GOT3 (cell line): ENCODE results near the gene PON2.
A peak's percentile ranks its signal among the peaks of the same experiment; 100 is the strongest.
"Not testable (repeated sequence)": the region's sequence is repeated elsewhere in the genome, so short reads cannot be mapped to it uniquely, and the experiment has no call there.

Experiments used
- DNase-seq: peaks from one replicate; lab custom pipeline; 2025; ENCODE audit warnings: mixed read lengths; lab: John Stamatoyannopoulos, UW

The PON2 gene

DNA sequence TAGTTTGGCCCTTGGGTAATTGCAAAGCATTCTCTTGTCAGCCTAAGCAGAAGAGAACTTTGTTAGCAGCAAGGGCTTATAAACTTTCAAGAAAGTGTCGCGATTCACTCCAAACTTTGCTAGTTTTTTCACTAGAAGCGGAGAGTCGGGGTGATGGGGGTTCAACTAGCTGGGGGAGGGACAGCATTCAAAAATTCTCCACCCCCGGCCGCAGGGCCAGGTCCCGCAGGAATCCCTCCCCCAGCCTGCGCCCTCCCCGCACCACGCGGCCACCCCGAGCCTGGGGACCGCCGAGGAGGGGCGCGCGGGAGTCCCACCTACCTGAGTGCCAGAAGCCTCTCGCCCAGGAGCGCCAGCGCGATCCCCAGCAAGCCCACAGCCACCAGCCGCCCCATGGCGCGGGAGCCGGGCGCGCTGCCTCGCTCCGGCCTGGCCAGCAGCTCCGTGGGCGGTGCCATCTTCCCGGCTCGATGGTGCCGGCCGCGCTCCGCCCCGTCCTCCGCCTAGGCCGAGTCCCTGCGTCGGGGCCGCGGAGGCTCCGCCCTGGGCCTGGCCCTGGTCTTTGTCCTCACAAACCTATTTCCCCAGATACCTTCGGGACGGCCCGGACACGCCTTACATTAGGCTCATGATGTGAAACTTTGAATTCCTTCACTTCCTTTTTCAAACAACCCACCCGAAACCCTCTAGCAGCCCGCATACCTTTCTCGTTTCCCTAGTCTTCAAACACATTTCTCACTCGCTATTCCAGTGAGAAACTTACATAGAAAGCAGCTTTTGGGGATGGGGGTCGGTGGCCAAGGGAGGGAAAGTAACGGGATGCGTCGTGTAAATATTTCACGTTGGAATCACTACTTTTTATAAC is at the start of gene PON2:
Gene PON2, minus strand, starts transcription at position 472 of the 865 bp plus-strand sequence. Its CDS starts 77 bp downstream, at position 395.
- peak; percentile 19 for DNase-seq

DNA sequence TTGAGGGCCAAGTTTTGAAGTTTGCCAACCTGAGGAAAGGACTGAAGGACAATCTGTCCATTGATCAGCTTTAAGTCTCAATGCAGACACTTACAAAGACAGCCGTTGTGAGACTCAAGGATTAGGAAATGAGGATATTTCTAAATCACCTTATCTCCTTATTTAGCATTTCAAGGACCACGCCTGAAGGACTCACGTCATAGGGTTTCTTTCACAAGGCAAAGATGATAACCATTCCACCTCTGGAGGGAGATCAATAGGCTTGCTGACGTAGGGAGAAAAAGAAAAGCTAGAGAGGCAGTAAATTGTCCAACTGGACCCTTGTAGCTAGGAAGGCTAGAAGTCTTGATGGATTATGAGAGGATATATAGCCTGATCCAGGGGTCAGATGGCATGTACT is 47.6 kb upstream of the PON2 start:
- DNase-seq: no peak

DNA sequence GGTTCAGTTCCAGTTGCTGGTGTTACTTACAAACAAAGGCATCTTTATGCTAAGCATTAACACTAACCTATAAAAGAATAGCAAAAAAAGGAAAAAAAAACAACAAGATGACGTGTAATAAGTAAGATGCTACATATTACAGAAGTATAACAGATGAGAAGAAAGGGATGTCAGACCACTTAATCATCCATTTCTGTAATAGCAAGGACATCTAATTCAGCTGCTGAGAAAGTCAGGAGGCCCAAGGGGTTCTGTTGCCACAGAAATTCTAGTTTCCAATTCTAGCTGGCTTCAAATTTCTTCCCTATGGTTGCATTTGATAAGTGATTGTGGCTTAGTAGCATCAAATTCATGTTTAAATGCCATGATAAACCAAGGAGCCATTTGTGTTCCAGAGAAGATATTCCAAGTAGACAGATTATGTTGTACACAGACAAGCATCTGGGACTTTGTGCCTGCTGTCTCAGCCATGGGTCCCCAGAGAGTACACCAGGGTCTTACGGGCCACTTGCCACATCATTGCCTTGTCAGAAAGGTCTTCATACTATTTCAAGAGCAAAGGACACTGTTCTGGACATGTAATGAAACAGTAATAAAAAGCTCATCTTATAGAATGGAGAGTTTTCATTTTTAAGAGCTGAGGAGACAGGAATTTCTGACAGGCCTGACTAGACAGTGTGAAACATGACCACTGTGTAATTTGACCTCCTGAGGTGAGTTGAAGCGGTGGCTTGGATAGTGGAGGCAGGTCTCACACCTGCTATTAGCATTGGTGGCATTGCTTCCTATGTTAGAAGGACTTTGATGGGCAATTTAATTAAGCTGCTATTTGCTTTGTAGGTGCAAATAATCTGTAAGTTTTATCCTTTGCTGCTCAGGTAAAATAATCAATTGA is 46.7 kb upstream of the PON2 start:
- no peak for DNase-seq

DNA sequence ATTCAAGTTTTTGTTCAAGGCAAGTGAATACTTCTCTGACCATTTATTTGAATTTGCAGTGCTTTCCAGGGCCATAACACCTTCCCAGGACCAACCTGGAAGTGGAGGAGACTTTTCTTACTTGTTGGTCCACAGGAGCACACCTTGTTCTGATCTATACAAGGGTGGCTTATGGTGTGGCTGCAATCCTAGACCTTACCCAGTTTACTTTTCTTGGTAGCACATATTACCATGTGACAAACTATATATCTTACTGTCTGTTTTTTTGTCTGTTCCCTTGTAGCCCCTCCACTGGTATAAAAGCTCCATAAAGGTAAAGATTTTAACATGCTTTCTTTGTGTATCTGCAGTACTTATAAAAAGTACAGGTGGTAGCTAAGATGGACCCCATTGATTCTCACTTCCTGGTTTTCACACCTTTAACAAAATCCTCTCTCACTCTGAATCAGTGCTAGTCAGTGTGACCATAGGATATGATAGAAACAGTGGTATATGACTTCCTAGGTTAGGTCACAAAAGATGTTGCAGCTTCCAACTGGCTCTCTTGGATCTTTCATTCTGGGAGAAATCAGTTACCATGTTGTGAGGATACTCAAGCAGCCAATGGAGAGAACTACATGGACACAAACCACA is 45.3 kb upstream of the PON2 start:
- no peak for DNase-seq

DNA sequence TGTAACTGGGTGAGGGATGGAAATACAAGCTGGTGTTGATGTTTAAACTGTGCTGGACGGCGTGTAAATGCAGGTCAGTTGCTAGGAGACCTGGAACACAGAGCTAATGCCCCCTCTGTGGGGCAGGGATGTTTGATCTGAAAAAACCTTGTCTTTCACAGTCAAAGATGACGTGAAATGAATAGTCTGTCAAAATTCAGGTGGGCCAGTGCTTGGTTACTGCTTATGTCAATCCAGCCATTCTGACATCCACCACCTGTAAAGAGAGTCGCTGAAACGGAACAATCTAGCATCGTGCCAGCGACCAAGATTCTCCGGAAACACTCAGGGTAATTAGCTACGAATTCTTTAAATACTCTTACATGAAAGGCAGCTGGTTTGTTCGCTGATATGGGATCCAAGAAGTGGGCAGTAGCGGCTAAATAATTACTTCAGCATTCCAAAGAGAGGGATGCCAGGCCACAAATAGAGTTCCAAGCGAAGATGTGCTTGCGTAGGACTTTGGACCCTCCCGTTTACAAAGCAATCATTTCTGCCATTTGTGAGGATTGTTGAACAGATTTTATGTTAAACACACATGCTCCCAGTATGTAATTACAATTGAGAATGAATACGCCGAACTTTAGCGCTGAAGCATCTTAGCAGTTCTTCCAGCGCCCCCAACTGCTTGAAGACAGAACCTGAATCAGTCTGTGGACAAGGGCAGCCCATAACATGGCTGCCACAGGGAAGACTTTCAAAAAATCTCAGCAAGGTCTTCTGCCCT is 43.6 kb upstream of the PON2 start:
- no peak for DNase-seq

DNA sequence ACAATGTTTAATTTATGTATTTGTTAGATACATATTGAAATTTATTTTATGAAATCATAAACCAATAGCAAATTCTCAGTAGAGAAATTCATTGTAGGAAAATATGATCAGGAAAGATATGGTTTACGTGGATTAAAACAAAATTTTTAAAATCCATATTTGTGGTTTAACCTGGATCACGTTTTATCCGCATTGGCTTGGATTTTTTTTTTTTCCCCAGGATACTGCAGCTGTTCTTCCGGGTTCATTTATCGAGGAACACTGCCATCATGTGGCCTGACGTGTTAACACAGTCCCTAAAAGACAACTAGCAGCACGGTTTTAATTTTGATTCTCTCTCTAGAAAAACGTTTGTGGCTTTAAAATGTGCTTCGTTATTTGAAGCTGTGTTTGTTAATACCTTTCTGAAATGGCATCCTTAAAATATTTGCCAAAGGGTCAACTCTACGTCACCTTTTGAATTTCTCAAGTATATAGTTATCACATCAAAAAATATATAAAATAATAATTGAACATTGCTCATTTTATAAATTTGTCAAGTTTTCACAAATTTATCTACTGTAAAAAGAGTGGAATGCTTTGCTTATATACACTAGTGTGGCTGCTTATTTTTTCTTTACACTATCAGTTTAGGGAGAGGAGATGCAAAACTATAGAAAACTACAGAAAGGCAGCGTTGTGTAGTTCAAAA is 42.2 kb upstream of the PON2 start:
- DNase-seq: no peak

DNA sequence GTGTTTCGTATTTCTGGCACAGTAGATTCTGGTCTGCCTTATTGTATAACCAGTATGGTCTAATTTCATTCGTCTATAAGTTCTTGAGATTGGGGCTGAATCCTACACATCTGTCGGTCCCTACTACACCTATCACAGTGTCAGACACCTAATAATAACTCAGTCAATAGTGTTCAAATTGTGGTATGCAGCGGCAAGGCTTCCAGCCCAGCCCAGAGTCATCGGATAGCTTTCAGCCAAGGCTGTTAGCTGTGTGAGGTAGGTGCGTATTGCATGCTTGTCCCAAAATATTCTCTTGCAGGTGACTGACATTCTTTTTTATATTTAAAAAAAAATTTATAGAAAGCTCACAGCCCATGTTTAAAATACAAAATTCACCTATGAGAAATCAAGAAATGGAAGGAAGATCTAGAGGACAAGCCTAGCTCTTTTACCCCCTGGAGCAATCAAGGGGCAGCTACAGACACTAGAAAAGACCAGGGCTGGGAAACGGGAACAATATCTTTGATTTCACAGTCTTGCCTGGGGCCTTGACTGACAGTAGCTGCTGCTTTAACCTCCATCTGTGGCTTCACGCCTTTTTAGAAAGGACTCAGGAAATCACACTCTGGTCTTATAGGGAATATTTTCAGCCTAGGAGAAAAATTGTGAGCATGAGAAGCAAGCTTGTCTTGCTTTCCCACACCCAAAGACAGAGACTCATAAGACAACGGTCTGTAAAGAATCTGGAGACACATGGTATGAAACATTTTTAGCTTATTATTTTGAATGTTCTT is 41.4 kb upstream of the PON2 start:
- no peak for DNase-seq

DNA sequence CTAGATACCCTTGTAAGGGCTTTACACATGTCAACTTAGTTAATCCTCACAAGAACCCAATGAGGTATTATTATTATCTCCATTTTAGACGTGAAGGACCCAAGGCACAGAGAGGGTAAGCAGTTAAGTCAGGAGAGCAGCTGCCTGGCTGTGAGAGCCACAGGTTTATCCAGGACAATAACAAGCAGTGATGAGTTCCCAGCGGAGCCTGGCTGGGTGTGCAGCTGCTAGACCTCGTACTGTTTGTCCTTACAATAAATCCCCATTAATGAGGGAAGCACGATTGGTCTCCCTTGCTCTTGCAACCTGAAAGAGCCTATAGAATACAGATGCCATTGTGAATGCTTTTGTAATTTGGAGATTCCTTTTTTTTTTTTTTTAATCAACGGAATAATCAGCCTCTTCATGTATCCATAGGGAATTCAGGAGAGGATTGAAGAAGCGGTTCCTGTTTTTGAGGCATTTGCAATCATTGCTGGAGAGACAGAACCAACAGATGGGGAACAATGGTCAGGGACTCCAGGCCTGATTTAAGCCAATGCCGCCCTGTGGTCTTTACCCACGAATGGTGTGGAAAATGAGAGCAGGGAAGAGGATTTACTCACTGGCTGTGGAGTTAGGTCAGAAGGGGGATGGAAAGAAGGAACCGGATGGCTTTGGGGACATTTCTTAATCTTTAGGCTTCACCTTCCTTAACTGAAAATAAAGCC is 38.6 kb upstream of the PON2 start:
- DNase-seq: no peak

DNA sequence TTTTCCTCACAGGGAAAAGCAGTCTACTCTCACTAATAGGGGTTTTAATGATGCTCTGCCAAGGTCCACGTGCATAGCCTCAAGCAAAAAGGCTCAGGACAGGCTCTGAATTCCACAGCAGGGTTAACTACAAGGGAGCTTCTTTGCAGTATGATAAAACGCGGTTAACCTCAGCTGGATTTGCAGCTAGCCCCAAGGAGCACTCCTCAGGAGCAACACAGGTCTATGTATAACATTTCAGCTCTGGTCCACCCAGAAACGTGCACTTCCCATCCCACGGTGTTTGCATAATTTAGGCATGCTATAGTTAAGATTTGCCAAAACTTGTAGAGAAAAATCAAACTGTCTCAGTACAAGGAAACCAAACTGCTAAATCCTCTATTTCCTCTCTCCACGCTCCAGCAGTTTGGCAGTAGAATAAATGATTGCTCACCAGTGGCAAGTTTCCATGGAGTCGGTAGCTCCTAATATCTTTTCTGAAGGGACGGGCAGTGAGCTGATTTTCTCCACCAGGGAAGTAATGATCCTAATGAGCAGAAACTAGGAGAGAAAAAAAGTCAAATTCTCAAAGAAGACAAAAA is 37.8 kb upstream of the PON2 start:
- DNase-seq: no peak

DNA sequence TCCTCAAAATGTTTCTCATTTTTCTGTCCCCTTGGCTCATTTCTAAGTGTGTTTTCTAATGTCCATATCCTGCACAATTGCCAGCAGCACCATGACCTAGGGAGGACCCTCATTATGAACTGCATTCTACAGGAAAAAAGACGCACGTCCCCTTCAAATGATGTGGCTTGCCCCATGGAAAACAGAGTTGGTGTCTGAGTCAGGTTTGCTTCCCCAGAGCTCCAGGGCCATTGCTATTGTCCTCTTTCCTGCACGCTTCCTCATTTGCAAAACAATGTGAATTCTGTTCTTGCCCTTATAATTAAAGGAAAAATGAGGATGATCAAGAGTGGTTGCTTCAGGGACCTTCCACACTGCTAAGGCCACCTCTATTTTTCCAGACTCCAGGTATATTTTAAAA is 36.2 kb upstream of the PON2 start:
- DNase-seq: no peak

DNA sequence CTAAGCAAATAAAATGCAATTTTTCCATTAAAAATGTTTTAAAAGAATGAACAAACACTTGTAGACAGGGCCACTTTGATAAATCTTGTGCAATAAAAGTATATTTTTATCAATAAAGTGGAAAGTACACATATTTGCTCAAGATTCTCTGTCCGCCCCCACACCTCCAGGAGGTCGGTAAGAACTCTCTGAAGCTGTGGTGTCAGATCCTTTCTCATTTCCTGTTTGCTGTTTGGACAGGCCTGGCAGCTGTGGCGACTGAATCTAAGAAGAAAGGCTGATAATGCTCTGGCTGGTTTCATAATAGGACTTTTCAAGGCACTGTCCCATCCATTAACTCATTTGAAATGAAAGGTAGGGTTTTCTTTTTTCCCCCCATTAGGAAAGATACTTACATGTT is 35.6 kb upstream of the PON2 start:
- no peak for DNase-seq

DNA sequence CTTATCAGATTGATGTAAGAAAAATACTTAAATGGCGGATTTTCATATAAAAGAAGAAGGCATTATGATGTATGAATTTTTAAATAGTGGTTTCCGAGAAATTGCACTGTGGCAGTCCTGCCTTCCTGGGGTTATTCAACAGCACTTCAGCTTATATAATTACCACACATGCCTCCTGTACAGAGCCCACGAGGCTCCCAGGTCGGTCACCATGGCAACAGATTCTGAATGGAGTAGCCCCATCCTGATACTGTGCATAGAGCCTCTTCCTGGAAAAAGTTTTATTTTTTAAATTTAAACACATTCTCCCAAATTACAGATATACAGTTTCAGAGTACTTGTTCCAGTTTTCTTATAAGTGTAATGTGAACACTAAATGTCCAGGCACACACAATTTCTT is 35.0 kb upstream of the PON2 start:
- DNase-seq: no peak

DNA sequence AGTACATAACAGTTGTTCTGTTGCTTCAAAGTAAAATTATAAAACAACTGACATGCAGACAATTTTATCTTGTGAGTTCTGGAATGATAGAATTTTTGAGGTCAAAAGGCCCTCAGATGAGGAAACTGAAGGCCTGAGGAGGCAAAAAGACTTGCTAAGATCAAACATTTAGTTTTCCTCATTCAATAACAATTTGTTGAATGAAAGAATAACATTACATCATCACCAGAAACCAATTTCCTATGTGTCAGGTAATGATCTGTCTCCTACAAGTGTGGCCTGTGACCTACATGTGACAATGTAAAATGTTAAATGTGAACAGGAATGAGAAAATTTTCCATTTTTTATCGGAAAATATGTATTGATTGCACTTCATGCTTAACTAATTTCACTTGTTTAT is 34.4 kb upstream of the PON2 start:
- DNase-seq: no peak

DNA sequence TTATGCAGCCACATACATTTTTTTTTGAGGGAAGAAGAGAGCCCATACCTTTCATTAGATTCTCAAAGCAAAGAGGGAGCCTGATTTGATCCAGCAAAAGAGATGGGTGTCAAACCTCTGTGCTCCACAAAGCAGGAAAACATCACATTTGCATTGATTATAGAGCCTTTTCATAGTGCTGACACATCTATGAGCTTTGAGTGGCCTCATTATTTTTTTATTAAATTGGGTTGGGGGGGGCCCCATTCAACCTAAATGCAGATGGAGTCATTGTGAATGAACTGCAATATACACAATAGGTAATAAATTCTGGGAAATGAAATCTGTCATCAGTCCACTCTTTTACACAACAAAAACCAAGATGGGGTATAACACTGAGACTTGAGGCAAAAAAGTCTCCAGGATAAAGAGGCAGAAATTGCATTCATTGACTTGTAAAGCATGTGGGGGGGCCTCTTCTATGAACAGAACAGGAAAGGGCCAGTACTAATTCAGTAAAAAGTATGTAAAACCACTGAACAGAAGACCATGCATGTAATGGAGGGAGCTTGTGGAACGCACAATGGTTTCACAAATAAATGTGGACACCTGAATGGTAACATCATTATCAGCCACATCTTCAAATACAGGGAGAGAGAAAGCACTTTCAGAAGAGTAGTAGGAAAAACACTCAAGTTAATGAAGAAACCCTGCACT is 33.2 kb upstream of the PON2 start:
- DNase-seq: no peak

DNA sequence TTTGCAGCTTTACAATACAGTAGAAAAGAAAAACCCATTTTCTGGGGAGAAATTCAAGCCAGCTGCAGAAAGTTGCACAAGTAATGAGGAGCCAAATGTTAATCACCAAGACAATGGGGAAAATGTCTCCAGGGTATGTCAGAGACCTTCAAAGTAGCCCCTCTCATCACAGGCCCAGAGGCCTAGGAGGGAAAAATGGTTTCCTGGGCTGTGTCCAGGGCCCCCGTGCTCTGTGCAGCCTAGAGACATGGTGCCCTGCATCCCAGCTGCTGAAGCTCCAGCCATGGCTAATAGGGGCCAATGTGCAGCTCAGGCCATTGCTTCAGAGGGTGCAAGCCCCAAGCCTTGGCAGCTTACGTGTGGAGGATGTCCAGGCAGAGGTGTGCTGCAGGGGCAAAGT is 25.8 kb upstream of the PON2 start:
- DNase-seq: not testable (repeated sequence)

DNA sequence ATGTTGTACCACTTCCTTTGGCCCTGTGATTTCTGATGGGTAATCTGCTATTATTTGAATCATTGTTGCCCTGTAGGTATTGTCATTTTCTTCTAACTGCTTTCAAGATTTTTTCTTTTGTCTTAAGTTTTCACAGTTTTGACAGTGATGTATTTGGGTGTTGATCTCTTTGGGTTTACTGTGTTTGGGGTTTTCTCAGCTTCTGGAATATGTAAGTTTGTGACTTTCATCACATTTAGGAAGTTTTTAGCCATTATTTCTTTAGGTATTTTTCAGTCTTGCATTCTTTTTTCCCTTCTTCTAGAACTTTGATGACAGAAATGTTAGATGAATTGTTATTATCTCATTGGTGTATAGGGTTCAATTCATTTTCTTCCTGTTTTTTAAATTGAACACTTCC is 23.1 kb upstream of the PON2 start:
- no peak for DNase-seq

DNA sequence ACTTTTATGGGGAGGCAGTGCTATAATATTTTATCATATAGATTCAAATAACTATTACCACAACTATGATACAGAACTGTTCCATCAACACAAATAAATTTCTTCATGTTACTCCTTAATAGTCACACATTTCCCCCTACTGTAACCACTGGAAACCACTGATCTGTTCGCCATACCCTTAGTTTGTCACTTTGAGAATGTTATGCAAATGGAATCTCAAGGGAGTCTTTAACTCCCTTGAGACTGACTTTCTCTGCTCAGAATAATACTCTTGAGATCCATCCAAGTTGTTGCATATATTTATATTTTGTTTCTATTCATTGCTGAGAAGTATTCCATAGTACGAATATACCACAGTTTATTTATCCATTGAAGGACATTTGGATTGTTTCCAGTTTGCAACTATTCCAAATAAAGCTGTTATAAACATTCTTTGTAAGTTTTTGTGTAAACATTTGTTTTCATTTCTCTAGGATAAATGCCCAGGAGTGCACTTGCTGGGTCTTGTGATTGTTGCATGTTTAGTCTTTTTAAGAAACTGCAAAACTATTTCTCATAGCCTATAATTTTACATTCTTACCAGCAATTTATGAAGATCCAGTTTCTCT is 19.7 kb upstream of the PON2 start:
- no peak for DNase-seq

DNA sequence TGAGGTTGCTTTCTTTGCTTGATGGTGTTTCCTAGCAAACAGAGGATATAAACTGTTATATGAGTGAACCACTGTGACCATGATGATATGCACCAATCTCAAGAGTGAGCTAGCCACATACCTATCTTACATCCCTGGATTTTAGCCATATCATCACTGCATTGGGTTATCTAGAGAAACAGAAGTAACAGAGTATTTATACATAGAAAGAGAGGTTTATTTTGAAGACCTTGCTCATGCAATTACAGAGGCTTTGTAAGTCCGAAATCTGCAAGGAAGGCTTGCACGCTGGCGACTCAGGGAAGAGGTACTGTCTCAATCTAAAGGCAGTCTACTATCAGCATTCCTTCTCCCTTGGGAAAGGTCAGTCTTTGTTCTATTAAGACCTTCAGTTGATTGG is 11.8 kb upstream of the PON2 start:
- DNase-seq: no peak
